GM19397 (cell line): ENCODE results near the gene RPL38.

Experiments used
- ATAC-seq: cut with Tn5 transposase; IDR thresholded peaks from one replicate; pipeline ENCODE4 v1.9.1; 2021; ENCODE audit warnings: mild to moderate bottlenecking, moderate library complexity; ENCODE audit not compliant: unreplicated experiment

RPL38 gene

GRCh38 chr17:74203439-74204240 lies at the start of gene RPL38:
TSS of gene RPL38 (plus strand) at chr17:74203678. CDS start at chr17:74203956, 278 bp downstream.
- ATAC-seq, result peak; percentile 78

DNA sequence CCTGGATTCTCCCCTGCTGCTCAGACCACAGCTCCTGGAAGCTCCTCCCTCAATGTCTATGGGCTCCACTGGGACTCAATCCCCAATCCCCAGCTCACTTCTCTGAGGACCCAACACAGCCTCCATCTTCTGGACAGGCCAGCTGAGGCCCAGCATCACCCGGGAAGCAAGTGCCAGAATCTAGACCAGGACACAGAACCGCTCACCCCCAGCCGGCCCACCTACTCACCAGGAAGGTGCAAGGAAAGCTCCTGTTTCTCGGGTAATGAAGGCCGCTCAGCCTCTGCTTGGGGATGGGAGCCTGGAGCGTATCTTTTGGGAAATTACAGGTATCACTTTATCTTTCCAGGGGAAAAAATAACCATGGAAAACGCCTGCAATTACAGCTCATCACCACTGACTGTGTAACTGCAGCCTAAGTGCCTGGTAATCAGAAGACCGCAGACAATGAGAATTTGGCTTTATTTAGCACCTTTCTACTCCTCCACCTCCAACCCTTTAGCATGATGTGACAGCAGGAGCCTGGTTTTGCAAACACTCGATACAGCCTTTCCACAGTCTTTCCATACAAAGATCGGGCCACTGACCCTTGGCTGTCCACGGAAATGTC lies 49.6 kb upstream of the RPL38 start:
- no peak for ATAC-seq

- no peak for ATAC-seq
Measured at GRCh38 chr17:74156878-74157277, 46.6 kb upstream of the RPL38 start.

- ATAC-seq, result no peak
Measured at GRCh38 chr17:74157366-74157765, 46.1 kb upstream of the RPL38 start.

DNA sequence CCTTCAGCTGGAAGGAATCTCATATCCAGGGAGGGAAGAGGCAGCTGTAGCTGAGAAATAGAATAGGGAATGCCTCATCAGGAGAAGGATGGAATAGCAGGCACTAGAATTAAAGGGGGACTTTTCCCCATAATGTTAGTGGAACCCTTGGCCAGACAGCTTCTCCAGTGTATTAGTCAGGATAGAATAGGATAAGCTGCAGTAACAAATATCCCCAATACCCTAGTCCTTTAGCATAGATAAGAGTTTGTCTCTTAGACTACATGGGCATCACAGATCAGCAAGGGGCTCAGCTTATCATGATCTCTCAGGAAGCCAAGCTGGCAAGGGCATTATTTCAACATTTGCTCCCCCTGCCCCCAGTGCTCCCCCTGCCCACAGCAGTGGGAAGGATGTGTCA lies 44.7 kb upstream of the RPL38 start:
- no peak for ATAC-seq

GRCh38 chr17:74159226-74159840 lies 44.1 kb upstream of the RPL38 start:
- ATAC-seq, result no peak

GRCh38 chr17:74160656-74161502 lies 42.6 kb upstream of the RPL38 start:
- ATAC-seq, result no peak

- no peak for ATAC-seq
Measured at GRCh38 chr17:74161503-74161875, 42.0 kb upstream of the RPL38 start.

DNA sequence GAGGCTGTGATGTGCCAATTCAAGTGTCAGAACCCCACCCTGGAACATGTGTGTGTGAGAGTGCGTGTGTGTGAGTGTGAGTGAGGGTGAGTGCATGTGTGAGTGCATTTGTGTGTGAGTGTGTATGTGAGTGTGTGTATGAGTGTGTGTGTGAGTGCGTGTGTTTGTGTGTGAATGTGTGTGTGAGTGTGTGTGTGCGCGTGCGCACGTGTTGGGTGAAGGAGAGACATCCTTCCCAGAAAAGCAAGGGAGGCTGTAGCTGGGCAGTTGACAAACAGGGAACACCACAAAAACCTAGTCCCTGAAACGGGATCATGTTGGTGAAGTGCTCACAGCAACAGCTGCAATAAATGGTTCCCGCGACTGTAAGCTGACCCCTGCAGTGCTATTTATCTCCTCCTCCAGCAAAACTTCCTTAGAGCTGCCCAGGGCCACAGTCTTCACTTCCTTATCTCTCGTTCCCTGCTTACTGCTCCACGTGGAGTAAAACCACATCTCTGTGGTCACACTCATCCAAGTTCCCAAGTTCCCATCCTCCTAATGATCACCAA lies 40.1 kb upstream of the RPL38 start:
- no peak for ATAC-seq

DNA sequence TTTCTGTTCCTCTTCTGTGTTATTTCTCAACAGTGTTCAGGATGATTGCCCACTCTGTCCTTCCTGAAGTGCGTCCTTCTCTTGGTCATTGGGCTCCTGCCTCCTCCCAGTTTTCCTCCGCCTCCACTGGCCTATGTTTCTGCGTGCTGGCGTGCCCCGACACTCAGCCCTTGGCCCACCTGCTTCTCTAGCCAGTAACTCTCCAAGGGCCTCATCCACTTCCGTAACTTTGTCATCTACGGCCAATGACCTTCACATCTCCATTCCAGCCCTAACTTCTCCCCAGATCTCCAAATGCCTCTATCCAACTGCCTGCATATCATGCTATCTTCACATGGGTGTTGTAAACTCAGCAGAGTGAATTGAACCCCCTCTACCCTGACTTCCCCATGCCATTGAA lies 39.6 kb upstream of the RPL38 start:
- no peak for ATAC-seq

- no peak for ATAC-seq
Measured at GRCh38 chr17:74164446-74165045, 38.9 kb upstream of the RPL38 start.

DNA sequence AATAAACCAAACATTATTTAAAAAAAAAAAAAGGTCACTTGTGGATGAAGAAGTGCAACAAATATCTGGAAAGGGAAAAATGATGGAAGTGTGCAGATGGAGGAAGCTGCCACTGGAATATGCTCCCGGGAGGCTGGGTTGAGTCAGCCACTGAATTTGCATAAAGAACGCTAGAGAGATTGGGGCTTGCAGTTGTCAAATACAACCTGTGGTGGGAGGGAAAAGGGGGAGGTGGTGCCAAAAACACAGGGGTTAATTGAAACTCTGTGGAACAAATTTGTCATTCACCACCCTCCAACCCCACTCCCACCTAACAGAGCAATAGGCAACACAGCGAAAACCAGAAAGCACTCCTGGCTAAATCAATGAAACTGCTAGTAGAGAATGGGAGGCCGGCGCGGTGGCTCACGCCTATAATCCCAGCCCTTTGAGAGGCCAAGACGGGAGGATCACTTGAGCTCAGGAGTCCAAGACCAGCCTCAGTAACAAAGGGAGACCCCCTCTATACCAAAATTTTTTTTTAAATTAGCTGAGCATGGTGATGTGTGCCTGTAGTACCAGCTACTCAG lies 37.6 kb upstream of the RPL38 start:
- ATAC-seq, result no peak

- no peak for ATAC-seq
Measured at GRCh38 chr17:74170924-74171323, 32.6 kb upstream of the RPL38 start.

- no peak for ATAC-seq
Measured at GRCh38 chr17:74172700-74173099, 30.8 kb upstream of the RPL38 start.

DNA sequence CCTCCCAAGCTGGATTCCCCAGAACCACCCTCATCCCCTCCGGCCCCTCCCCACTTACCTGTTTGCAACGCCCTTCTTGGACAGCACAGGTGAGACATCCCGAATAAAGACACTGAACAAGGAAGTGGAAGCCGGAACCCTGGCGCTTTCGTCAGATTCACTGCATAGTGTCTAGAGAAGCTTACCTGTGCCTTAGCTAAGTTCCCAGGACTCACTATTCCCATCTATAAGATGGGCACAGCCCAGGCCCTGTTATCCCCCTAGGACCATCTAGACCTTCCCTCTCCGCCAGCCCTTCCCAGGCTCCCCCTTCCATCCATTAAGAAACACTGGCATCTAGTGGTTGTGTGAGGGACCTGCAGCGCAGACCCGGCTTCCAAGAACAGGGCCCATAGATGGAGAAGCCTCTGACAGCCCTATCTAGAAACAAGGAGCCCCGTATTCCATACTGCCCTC lies 26.9 kb upstream of the RPL38 start:
- no peak for ATAC-seq

DNA sequence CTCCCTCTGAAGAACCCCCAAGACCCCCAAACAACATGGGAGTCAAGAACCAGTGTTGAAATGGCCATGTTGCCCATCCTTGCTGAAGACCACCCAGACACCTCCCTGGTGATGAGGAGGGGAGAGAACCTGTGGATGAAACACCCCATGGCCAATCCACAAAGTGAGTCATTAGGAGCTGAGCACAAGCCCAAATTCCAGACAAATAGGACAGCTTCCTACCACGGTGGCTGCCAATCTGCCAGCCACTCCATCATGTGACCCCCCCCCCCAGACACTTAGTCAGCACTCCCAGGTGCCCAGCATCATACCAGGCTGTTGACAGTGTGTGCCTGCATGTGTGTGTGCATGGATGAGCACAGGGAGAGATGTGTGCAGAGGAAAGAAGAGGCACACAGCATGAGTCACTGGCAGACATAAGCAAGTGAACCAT lies 26.4 kb upstream of the RPL38 start:
- no peak for ATAC-seq

DNA sequence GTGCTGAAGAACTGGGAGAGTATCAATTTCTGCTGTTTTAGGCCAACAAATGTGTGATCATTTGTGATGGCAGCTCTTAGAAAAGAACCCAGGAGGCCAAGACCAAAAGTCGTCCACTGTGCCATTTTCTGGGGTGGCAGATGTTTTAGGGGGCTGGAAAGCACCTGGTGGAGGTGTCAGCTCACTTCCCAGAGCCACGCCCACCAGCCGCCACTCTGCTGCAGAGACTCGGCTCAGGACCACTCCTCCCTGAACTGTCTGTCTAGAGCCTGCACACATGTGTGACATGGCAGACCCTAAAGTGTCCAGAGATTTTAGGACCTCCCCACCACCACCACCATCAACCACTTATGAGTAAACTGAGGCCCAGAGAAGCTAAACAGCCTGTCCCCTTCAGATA lies 23.9 kb upstream of the RPL38 start:
- ATAC-seq, result no peak

- no peak for ATAC-seq
Measured at GRCh38 chr17:74180336-74180735, 23.1 kb upstream of the RPL38 start.

- ATAC-seq, result no peak
Measured at GRCh38 chr17:74181341-74181740, 22.1 kb upstream of the RPL38 start.
